ENCODE results near the gene C1orf105. TPM values are rescaled to one million over a fixed set of nuclear protein-coding genes. Genes with fewer than 3 reads are reported as not detected.

Gene C1orf105
- total and polyA plus RNA-seq, 2 of the 13 experiments (the other 11 are each of a cell fraction or from before 2014, with no cell fraction given), result 0.15 to 0.45 TPM

GRCh38 chr1:172388490-172388889 lies 32.0 kb upstream of the C1orf105 start:
- in situ Hi-C loops (cut with HindIII; ENCODE audit: extremely low pct_ligation_motif_present, low pct_unique_long_range_greater_than_20kb), result no loop called here
- Histone ChIP-seq H3K4me1 (ENCODE audit: insufficient read depth, low read length) (peaks cover 25% of the 10 kb centered on the region), H4K20me1 (ENCODE audit: insufficient read depth, low read length) (no peaks in the 10 kb centered on the region), H3K36me3 (replicated peaks in 1 of 2; ENCODE audit: control insufficient read depth in 1 of 2, insufficient read depth in 2 of 2, low read length in 2 of 2) (no peaks in the 10 kb centered on the region), H3K4me3 (replicated peaks in 1 of 3; ENCODE audit: insufficient read depth in 1 of 3, low read depth in 2 of 3, low read length in 3 of 3) (no peak overlapping the region), H3K79me2 (ENCODE audit: insufficient read depth, low read length) (no peaks in the 10 kb centered on the region), H3K27me3 (ENCODE audit: control insufficient read depth in 1 of 2, insufficient read depth in 2 of 2, low read length in 2 of 2) (no peaks in the 10 kb centered on the region), H3K27ac (ENCODE audit: extremely low read length, insufficient read depth, low read length) (no peak overlapping the region), H3K4me2 (ENCODE audit: low read depth, low read length) (no peak overlapping the region), H2AFZ (ENCODE audit: low read length) (no peak overlapping the region), H3K9ac (ENCODE audit: insufficient read depth, low read depth, low read length) (no peak overlapping the region), H3K9me3 (ENCODE audit: low read length) (no peaks in the 10 kb centered on the region)
- intact Hi-C loops (cut with micrococcal nuclease; ENCODE audit: unreplicated experiment), result no loop called here
- ChIA-PET CTCF (ENCODE audit: low intra/inter-chr PET ratio, low total read pairs) (no interaction called here), POLR2A (no interaction called here)
- FAIRE-seq (no peak), ATAC-seq (no peak), DNase-seq (ENCODE audit: low spot score) (no peak)
- TF ChIP-seq EHMT2 (IDR thresholded peaks at IDR 0.05; ENCODE audit: borderline replicate concordance, low read depth, low read length) (no peak), RERE (CRISPR knock-in tag; IDR thresholded peaks at IDR 0.05; ENCODE audit: low read depth) (no peak), ZBTB39 (CRISPR knock-in tag; IDR thresholded peaks at IDR 0.05) (no peak), ARNT2 (CRISPR knock-in tag; IDR thresholded peaks at IDR 0.05; ENCODE audit: low read depth) (no peak), ZBTB43 (CRISPR knock-in tag; conservative IDR thresholded peaks at IDR 0.05) (no peak), FOXJ3 (CRISPR knock-in tag; IDR thresholded peaks at IDR 0.05; ENCODE audit: borderline replicate concordance) (no peak)
- WGBS (ENCODE audit: low lambda C conversion rate), result 72% methylated on average over 8 of the region's 8 CpGs
- no TSS peak for BruUV-seq (replicated peaks)

Data from HepG2 (cell line).